Heart left ventricle (tissue), 13 donors: ENCODE measurements around the gene MEGF11.

Source experiments
- POLR2A ChIP-seq, 2 donors: fragments of 450-650 bp; IDR thresholded peaks; one replicate each; pipeline ENCODE4 v1.6.1; 2017; ENCODE audit warnings: antibody characterized with exemption in 2 of 2, mild to moderate bottlenecking in 2 of 2, moderate library complexity in 2 of 2
- TF ChIP-seq, protein P1 (sequence below), 12 donors: fragments of 200-600 bp; sonication (generic) in 4 of 12; IDR thresholded peaks; one replicate each; pipeline versions ENCODE4 v1.5.0 to v1.8.0; 2018 to 2022; ENCODE audit warnings: antibody characterized with exemption in 12 of 12, mild to moderate bottlenecking in 5 of 12
- donor health status: ischemic (EF 13 %, LVEDD 7.1; RV severe dilation, severe dysfunction).
- donor health status: DM: no; HTN: yes; CAD: no.
- donor health status: DM: no; HTN: no; CAD: no.
- donor health status: ischemic (EF 25% LVEDD 6.9; RV normal size, moderate dysfunction).
- donor health status: ischemic (EF 25% LVEDD 5.7; RV mildly dilated, moderate dysfunction).
- donor health status: ischemic (EF 35%, LVEDD 5.7; RV mildly dilated, moderate dysfunction).
- donor health status: nonischemic (EF 11% LVEDD 7.7; RV severe dilation, severe dysfunction).
- donor health status: DM: yes; HTN: yes; CAD: no.
- donor health status: PGD.
- donor health status: ischemic (EF 29% LVEDD 5.4; RV normal size, mild dysfunction).
- donor health status: nonischemic (EF 23%, LVEDD 6.1; RV moderate dilation, normal function).

DNA sequence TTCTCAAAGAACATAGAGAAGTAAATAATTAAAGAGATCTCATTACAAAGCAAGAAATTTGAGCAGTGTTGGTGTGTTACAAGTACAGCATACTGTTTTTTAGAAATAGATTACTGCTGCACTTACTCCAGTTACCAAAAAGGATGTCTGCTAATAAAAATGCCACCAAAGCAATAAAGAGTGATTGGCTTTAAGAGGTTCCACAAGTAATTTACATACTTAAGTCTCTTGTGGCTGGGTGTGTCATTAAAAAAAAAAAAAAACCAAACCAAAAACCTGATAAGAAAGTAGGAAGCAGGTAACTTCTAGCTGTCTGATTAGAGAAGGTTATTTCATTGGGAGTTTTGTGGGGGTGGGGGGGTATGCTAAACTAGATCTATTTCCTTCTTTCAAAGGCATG, 369.0 kb downstream of the MEGF11 start:
- TF ChIP-seq POLR2A (IDR thresholded peaks at IDR 0.05): no peak
- TF ChIP-seq, protein P1, sequence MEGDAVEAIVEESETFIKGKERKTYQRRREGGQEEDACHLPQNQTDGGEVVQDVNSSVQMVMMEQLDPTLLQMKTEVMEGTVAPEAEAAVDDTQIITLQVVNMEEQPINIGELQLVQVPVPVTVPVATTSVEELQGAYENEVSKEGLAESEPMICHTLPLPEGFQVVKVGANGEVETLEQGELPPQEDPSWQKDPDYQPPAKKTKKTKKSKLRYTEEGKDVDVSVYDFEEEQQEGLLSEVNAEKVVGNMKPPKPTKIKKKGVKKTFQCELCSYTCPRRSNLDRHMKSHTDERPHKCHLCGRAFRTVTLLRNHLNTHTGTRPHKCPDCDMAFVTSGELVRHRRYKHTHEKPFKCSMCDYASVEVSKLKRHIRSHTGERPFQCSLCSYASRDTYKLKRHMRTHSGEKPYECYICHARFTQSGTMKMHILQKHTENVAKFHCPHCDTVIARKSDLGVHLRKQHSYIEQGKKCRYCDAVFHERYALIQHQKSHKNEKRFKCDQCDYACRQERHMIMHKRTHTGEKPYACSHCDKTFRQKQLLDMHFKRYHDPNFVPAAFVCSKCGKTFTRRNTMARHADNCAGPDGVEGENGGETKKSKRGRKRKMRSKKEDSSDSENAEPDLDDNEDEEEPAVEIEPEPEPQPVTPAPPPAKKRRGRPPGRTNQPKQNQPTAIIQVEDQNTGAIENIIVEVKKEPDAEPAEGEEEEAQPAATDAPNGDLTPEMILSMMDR (IDR thresholded peaks at IDR 0.05): no peak
